Pancreas (tissue), 10 donors: ENCODE results near the gene CAMTA2. TPM values are rescaled to one million over a fixed set of nuclear protein-coding genes. Genes with fewer than 3 reads are reported as not detected.

Experiments used
- ATAC-seq, 4 donors: fragments of 200-7000 bp; cut with Tn5 transposase; one replicate each; pipeline versions ENCODE4 v1.8.0 to v1.9.1; 2020; ENCODE audit warnings: mild to moderate bottlenecking in 4 of 4, moderate library complexity in 4 of 4
- DNase-seq, 6 donors: peaks; one replicate each; pipeline ENCODE4 v3.0.0-alpha.2; 2020
- FAIRE-seq: peaks from 2 replicates; lab custom pipeline; 2012; peaks lifted over from hg19 to GRCh38; lab: Jason Lieb, UNC
- H3K27ac ChIP-seq, 4 donors: fragments of 200-600 bp; sonication (generic); 1 replicate in 3 of 4; 2 replicates in 1 of 4; pipeline versions ENCODE4 v1.5.0 to v1.8.0; 2020
- H3K27me3 ChIP-seq, 4 donors: fragments of 200-600 bp; one replicate each; pipeline ENCODE4 v1.8.0; 2021
- H3K36me3 ChIP-seq, 3 donors: fragments of 200-600 bp; sonication (generic) in 1 of 3; one replicate each; pipeline versions ENCODE4 v1.5.0 to v1.8.0; 2020 to 2021
- H3K4me1 ChIP-seq, 3 donors: fragments of 200-600 bp; one replicate each; pipeline ENCODE4 v1.8.0; 2021
- H3K4me3 ChIP-seq, 4 donors: fragments of 200-600 bp; sonication (generic) in 2 of 4; one replicate each; pipeline versions ENCODE4 v1.5.0 to v1.8.0; 2020 to 2021
- H3K9me3 ChIP-seq, 4 donors: fragments of 200-600 bp; one replicate each; pipeline ENCODE4 v1.8.0; 2021
- CTCF ChIP-seq, 4 donors: fragments of 200-600 bp; sonication (generic) in 3 of 4; IDR thresholded peaks; one replicate each; pipeline versions ENCODE4 v1.5.0 to v1.8.0; 2021; ENCODE audit warnings: antibody characterized with exemption in 4 of 4
- WGBS, 2 donors: extraction: QIAGEN DNeasy Blood & Tissue Kit; methylation state at CpG; one replicate each; pipeline ENCODE4 v1.1.7; 2013; 5-methylcytosine and 5-hydroxymethylcytosine counted together
- intact Hi-C, 3 donors: fragments of 100-400 bp; cut with DNase I; formaldehyde crosslinking; loops; one replicate each; pipeline versions ENCODE4 v1.11.1 to v1.14.2; 2022
- polyA plus RNA-seq, 2 donors: library from polyadenylated mRNA; stranded (reverse); fragments of 200-250 nt; gene quantifications; one replicate each; pipeline ENCODE4 v1.2.3, GENCODE V29; 2013
- total RNA-seq, 6 donors: library from RNA; stranded (reverse); fragmentation: NEBNext Ultra II Directional in 4 of 6; extraction: Animal tissue kit (Norgen Biotek cat#: 25700) in 4 of 6; gene quantifications; one replicate each; pipeline versions ENCODE4 v1.2.1 to v1.2.4, GENCODE V29; 2021 to 2023
- donor health status: healthy with polysubstance abuse.
- donor health status: DM: no; HTN: no; CAD: no; lungs with moderate emphysema.
- donor health status: DM: no; HTN: no; CAD: no.
- donor health status: control.
- donor health status: control.
- donor health status: Bipolar disorder and iron deficiency.
- donor health status: DM: yes; HTN: yes; CAD: no.
- donor health status: DM: no; HTN: no; CAD: no.
- donor health status: DM: no; HTN: no; CAD: no.
- donor health status: DM: yes; HTN: yes; CAD: no.

CAMTA2 gene
- total and polyA plus RNA-seq, 8 donors = 13.6 to 86.3 (median 20.7) TPM

DNA sequence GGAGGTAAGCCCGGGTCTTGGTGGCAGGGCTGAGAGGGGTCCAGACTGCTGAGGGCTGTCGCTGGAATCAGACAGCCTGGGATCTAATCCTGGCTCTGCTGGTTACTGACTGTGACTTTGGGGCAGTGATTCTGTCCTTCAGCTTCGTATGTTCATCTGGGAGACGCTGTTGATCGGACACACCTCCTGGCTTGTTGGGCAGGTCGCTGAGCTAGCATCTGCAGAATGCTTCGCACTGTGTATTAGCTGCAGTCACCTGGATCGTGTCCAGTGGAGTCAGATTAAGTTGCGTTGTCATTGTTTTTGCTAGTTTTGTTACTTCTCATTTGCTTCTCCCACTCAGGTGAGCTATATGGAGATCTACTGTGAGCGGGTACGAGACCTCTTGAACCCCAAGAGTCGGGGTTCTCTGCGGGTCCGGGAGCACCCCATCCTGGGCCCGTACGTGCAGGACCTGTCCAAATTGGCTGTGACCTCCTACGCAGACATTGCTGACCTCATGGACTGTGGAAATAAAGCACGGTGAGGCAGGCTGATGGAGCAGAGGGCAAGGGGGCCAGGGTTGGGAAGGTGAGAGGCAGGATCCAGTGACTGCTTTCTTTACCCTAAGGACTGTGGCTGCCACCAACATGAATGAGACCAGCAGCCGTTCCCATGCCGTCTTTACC lies 14.8 kb upstream of the CAMTA2 start:
- no peak for TF ChIP-seq CTCF (IDR thresholded peaks at IDR 0.05)
- FAIRE-seq (no peak), DNase-seq (no peak), ATAC-seq (no peak)
- intact Hi-C loops = no loop called here
- H3K4me3 ChIP-seq = no peak overlapping the region
- no peaks in the 10 kb centered on the region for H3K27me3 ChIP-seq
- no peaks in the 10 kb centered on the region for H3K9me3 ChIP-seq
- H3K4me1 ChIP-seq = peaks cover 4 to 15% (median 5%) of the 10 kb centered on the region in 3 donors
- 93% methylated on average over 20 of the region's 20 CpGs for WGBS, 2 donors
- H3K27ac ChIP-seq = no peak overlapping the region
- peaks cover 8 to 53% (median 32%) of the 10 kb centered on the region in 3 donors for H3K36me3 ChIP-seq

DNA sequence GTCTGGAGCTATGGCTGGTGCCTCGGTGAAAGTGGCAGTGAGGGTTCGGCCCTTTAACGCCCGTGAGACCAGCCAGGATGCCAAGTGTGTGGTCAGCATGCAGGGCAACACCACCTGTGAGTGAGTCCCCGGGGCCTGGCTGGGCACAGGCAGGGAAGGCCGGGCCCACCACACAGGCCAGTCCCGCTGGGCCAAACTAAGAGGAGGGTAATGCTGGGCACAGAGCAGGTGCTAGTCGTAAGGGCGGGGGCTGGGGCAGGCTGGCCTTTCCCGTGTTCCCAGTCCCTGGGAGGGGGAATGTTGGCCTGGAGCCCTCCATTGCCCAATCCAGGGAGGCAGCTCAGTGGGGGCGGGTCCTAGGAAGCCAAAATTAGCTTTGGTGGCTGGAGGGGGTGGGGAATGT lies 12.8 kb upstream of the CAMTA2 start:
- Histone ChIP-seq H3K36me3 (peaks cover 4 to 35% (median 25%) of the 10 kb centered on the region in 3 donors), H3K27ac (no peak overlapping the region), H3K27me3 (no peaks in the 10 kb centered on the region), H3K4me1 (peaks cover 4 to 15% (median 11%) of the 10 kb centered on the region in 3 donors), H3K9me3 (no peaks in the 10 kb centered on the region), H3K4me3 (peak overlapping the region in 1 of 4 donors; percentile 98)
- DNase-seq (peak in 4 of 6 donors; percentile 43 to 76 (median 56)), ATAC-seq (no peak), FAIRE-seq (no peak)
- 49 to 69% methylated on average over 10 to 11 of the region's 11 CpGs for WGBS, 2 donors
- TF ChIP-seq CTCF (IDR thresholded peaks at IDR 0.05) = no peak
- intact Hi-C loops = no loop called here

- no peak for ATAC-seq
- FAIRE-seq = no peak
- H3K9me3 ChIP-seq = no peaks in the 10 kb centered on the region
- peak overlapping the region in 1 of 4 donors; percentile 93 for H3K27ac ChIP-seq
- no peak for DNase-seq
- TF ChIP-seq CTCF (IDR thresholded peaks at IDR 0.05) = no peak
- H3K4me1 ChIP-seq = peaks cover 4 to 15% (median 11%) of the 10 kb centered on the region in 3 donors
- 46 to 55% methylated on average over 12 of the region's 12 CpGs for WGBS, 2 donors
- no peaks in the 10 kb centered on the region for H3K27me3 ChIP-seq
- peak overlapping the region in 2 of 4 donors; percentile 97 to 98 for H3K4me3 ChIP-seq
- intact Hi-C loops = no loop called here
- H3K36me3 ChIP-seq = peaks cover 1 to 28% (median 20%) of the 10 kb centered on the region in 3 donors
These were observed 12.1 kb upstream of the CAMTA2 start for GRCh38 chr17:4999430-5000093.

- Histone ChIP-seq H3K9me3 (no peaks in the 10 kb centered on the region), H3K4me1 (peaks cover 4 to 15% (median 11%) of the 10 kb centered on the region in 3 donors), H3K27me3 (no peaks in the 10 kb centered on the region), H3K27ac (peak overlapping the region in 3 of 4 donors; percentile 33 to 93 (median 62)), H3K36me3 (peaks cover 0 to 21% (median 14%) of the 10 kb centered on the region in 3 donors), H3K4me3 (peak overlapping the region; percentile 55 to 98 (median 94))
- FAIRE-seq (no peak), ATAC-seq (peak in 3 of 4 donors; percentile 19 to 51 (median 25)), DNase-seq (peak; percentile 40 to 76 (median 58))
- intact Hi-C loops = no loop called here
- no peak for TF ChIP-seq CTCF (IDR thresholded peaks at IDR 0.05)
- WGBS, 2 donors = 4% methylated on average over 13 to 14 of the region's 14 CpGs
These were observed 11.4 kb upstream of the CAMTA2 start for GRCh38 chr17:4998732-4999429.
